Renal cortical epithelial cell (primary cell): Measurements from ENCODE around the gene PRPF40A. TPM values are rescaled to one million over a fixed set of nuclear protein-coding genes. Genes with fewer than 3 reads are reported as not detected.
A peak's percentile ranks its signal among the peaks of the same experiment; 100 is the strongest.

Experiments used
- DNase-seq: peaks from one replicate; pipeline ENCODE4 v3.0.0-alpha.2; 2011; ENCODE audit warnings: low read depth
- total RNA-seq: library from RNA; depleted of rRNA; stranded (reverse); fragments of >200 nt; gene quantifications from 2 replicates; pipeline ENCODE4 v1.2.3, GENCODE V29; 2014

Gene PRPF40A
- total RNA-seq, 1 donor from 2014 or later, result 152 TPM

DNA sequence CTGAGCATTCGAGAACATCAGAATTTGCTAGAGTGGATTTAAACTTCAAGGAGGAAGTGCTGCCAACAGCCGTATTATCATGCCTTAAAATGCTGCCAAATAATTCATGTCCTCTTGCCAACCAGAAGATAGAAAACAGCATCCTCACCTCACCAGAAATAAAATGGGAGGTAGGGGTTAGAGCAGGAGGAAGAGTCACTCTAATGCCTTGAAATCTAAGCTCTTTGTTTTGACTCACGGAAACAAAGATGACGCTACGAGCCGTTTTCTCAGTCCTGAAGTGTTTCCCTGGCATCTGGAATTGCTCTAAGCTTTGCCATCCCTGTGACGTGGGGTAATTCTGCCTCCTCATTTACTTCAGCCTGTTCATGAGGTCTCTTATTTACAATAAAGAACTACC is 97.1 kb downstream of the PRPF40A start:
- no peak for DNase-seq

DNA sequence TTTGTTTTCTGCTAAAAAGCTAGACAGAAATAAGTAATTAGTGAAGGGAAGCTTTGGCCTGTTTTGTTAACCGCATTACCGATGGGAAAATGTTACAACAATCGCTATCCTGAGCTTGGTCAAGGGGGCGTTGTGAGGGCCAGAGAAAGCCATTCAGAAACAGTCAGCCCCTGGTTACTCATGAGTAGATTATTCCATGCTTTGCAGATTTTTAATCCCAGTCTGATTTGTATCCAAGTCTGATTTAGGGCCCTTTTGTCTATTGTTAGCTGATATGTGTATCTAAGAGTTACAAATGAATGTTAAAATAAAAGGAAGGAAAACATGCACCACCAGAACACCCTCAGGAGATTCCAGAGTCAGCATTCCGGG is 99.1 kb downstream of the PRPF40A start:
- no peak for DNase-seq

DNA sequence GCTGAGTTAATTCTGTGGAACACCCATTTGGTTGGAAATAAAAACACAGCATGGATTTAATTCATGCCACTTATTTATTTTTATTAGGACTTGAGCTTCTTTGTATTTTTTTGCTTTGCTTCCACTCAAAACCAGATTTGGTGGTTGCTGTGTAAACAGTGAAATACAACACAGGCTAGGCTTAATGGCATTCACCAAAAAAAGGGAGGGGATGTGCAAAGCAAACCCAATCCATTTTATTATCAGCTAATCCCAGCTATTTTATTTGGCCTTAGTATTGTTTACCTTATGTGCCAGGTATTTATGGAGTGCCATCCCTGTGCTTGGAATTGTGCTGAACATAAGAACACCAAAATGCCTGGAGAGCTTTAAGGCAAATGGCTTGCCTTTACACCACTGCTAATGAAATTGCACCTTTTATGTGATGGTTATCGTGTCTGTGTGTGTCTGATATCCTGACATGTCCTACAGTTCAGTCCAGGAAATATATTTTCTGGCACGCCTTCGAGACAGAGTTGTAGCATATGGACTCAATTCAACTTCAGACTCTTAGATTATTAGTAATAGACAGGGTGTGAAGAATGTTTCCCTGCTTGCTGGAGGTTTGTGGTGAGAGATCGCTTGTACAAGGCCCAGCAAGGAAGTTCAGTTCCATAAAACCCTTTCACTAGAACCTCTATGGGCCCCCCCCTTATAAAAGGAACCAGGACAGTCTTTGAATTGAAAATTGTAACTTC is 99.6 kb downstream of the PRPF40A start:
- DNase-seq, result no peak

DNA sequence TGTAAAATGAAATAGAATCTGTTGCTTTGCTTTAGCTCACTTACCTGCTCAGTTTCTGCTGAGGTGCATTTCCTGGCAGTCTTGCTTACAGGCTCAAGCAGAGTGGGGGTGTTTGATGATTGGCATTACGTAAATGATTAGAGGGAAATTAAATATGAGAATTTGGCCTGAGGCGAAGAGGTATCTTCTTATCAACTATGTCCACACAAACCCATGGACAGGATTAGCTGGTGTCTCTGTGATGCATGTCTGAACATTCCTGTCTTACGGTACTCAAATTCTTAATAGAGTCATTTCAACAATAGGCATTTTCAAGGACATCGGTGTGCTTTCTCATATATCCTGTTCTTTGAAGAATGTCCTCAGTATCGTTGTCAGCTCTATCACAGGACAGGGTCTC is 102.1 kb downstream of the PRPF40A start:
- no peak for DNase-seq

DNA sequence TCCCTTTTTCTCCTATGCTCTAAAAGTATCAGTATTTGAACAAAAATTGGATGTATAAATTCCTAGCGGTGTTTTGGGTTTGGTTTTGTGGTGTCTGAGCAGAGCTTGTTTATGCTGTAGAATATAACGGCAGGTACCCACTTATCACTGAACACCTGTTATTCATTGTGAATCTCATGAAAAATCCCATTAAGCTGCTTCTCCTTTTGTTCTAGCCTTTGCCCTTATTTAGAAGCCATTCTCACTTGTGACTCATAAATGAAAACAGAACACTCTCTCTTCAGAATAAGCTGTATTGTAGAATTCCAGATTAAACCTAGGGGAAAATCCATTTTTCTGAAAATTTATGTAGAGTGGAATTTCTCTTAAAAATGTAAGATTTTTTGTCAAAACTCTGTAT is 104.0 kb downstream of the PRPF40A start:
- peak; percentile 19 for DNase-seq

DNA sequence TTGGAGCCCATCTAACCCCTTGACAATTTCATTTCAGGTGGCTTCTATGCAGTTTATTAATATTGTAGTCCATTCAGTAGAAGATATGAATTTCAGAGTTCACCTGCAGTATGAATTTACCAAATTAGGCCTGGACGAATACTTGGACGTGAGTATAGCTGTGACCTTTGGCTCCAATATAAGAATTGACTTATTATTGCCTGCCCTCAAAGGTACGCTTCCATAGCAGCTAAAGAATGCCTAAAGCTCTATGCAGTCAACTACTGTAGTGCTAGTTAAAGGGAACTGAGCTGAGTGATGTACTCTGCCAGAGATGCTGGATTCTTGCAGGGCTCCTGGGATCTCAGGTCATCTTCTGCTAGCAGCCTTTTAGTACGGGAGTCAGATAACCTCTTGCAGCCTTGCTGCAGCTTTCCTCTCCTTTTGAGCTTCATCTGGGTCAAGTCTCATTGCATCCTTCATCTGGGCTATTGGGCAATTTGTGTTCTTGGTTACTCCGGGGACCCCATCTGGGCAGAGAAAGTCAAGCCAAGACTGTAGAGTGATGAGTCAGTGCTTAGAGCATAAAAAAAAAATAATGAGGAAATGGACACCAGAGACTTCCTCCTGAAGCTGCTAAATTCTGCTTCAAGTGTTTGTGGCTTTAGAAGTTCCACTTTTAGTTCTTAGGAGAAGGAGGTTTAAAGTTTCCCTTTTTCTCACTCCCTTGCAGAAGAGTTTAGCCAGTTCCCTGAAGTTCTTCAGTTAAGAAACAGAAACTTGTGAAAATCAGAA is 105.6 kb downstream of the PRPF40A start:
- DNase-seq, result peak; percentile 83

DNA sequence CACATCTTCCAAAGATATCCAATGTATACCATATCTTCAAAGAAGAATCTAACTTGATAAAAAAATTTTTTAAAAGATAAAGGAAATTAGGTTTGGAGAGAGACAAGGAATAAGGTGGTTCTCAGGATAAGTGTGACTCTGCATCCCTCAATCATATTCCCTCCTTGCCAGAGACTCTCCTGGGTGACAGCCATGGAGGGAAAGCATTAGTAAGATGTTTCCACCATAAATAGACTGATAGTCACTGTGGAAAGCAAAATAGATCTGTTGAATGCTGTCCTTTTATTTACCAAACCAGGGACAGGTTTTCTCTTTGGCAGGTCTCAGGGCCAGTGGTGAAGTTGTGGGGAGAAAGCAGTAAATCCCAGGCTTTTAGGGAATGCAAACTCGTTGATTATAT is 107.6 kb downstream of the PRPF40A start:
- no peak for DNase-seq

DNA sequence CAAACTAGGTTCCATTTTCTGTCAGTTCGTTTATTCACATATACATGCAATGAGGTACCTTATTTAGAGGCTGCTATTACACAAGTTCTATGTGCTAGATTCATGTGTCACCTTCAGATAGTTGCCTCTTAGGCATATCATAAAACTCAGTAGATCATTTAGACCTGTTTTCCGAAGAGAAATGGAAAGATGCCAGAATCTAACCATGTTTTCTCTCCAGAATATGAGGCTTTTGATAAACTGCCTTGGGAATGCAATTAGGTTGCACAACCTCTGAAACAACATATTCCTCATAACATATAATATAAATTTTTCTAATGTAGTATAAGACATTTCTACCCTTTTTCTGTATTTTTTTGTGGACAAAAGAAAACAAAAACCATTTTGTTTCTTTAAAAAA is 108.1 kb downstream of the PRPF40A start:
- DNase-seq, result no peak

DNA sequence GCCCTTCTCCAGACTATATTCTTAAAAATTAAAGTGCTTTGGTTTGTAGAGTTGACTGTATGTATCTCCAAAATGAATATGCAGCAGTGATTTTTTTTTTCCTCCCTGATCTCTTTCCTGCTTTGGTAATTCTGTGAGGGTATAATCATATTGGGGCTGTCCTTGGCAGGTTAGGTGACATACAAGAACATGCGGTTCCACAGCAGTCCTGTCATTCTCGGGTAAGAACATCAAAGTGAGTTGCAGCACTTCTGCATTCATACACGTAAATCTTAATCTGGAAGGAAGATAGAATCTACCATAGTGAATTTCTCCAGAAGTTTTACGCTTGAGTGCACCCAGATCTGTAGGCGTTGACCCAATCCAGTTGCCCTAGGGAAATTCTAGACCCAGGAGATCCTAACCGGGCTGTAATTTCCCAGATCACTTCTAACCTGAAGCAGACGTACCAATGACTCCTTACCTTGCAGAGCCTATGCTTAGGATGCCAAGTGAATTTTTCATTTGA is 109.4 kb downstream of the PRPF40A start:
- no peak for DNase-seq

DNA sequence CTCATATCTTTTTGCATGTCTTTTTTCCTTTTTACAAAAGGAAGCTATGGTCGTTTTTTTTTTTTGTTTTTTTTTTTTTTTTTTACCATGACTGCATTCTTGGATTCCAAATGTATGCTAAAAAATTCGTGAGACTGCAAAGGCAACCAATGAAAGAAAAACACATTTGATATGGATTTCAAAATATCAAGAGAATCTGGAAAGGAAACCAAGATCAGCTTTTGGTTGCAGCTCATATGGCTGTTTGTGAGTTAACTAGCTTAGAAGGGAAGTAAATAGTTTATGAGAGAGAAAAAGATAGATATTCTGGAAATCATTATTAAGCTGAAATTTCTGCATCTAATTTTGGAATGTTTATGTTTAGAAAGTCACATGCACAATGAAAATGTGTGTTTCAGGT is 110.3 kb downstream of the PRPF40A start:
- no peak for DNase-seq

DNA sequence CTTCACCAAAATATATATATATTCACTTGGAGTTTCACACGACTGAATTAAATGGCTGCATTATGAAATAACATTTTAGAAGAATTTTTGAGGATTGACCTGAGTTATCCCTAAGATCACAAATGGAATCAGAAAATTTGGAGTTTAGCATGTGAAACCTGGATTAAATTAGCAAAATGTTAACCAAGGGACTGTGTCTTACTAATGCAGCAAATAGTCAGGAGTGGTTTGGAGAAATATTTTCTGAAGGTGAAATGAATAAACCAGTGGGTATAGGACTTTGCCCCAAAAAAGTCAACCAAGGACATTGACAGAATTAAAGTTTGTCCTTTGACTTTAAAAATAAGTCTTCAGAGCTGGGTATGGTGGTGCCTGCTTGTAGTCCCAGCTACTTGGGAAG is 111.2 kb downstream of the PRPF40A start:
- no peak for DNase-seq

DNA sequence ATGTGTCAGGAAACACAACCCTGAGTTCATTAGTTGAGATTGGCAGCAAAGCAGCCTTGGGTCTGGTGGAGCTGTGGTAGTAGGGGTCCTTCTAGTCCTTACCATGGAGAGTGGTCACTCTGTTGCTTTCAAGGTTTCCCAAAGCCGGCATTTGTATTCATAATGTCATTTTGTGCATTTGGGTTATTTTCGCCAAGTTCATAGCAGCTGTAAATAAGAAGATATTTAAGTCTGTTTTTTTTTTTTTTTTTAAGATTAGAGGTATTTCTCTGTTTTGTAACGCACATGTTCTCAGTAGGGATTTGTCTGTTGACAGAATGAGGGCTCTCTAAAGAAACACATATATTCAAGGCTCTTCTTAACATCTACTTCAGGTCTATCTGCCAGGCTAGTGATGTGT is 114.1 kb downstream of the PRPF40A start:
- no peak for DNase-seq

DNA sequence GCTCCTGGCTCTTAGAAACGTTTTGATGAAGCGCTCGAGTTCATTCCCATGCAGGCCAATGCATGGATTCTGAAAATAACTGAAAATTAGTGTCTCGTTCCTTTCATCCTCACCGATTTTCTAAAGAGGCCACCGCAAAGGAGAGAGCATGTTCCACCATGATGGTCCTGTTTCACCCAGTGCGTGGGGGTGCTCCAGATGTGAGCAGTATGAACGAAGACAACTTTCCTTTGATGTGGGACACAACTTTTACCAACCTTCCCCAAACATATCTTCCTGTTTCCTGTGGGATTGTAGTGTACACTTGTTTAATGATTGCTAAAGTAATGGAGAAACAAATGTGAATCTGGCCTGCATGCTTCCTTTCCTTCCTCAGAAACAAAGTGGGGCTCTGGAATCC is 114.5 kb downstream of the PRPF40A start:
- peak; percentile 33 for DNase-seq

Other genes starting within 250 kb of the PRPF40A start
- gene ARL6IP6, start 1.2 kb upstream of the PRPF40A start, total RNA-seq, result 16.4 and 40.3 TPM in 2 replicates